CD4-positive, alpha-beta T cell treated with Interferon alpha-2 for 1 hour (primary cell): Measurements from ENCODE around the gene AAR2.
A peak's percentile ranks its signal among the peaks of the same experiment; 100 is the strongest.

ENCODE experiments used
- DNase-seq, 2 donors: peaks; one replicate each; pipeline ENCODE4 v3.0.0-alpha.2; 2020 to 2022

AAR2 gene

GRCh38 chr20:36262440-36262839 lies 26.2 kb downstream of the AAR2 start:
- DNase-seq = no peak

DNA sequence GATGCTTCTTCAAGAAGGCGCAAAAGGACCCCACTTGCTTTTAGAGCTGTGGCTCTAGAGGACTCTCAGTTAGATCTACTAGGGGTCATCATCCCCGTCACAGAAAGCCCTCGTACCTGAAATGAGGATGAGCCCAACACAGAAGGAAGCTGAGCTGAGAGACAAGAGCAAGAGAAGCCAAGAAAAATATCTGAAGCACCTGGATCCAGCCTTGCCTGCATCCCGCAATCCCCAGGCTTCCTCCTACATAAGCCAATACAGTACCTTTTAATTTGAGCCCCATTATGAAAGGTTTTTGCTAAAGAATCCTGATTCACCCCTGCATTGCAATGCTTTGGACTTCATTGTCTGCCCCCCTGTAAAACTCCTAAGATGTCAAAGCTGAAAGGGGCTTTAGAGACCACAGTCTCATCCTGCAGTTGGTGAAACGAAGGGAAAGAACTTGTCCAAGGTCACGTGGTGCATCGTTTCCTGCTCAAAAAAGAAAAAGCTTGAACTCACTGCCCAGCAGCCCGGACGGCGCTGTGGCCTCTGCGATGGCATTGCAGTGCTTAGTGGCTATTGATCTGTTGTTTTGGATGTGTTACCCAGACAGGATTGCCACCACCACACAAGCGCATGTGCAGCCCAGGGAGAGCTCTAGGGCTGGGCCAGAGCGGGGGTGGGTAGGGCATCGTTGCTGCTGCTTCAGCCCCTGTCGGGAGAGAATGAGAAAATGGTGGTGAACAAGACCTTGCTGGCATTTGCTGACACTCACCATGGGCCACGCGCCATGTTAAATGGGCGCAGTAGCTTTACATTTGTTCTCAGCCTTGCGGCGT lies 28.4 kb downstream of the AAR2 start:
- no peak for DNase-seq

DNA sequence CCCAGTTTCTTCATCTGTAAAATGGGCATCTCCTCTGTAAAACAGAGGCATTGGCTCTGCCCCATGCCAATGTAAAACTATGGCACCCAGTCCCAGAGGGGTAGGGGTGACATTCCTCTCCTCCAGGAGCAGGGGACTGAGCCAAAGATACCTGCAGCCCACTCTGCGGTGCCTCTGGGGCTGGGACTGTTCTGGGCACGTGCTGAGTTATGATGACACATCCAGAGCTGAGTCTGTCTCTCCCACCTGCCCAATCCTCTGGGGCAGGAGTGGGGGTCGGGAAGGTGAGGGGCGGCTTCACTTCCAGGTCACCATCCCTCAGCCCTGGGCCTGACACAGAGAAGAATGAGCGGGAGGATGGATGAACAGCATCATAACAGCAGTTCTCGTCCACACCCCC lies 29.9 kb downstream of the AAR2 start:
- no peak for DNase-seq

DNA sequence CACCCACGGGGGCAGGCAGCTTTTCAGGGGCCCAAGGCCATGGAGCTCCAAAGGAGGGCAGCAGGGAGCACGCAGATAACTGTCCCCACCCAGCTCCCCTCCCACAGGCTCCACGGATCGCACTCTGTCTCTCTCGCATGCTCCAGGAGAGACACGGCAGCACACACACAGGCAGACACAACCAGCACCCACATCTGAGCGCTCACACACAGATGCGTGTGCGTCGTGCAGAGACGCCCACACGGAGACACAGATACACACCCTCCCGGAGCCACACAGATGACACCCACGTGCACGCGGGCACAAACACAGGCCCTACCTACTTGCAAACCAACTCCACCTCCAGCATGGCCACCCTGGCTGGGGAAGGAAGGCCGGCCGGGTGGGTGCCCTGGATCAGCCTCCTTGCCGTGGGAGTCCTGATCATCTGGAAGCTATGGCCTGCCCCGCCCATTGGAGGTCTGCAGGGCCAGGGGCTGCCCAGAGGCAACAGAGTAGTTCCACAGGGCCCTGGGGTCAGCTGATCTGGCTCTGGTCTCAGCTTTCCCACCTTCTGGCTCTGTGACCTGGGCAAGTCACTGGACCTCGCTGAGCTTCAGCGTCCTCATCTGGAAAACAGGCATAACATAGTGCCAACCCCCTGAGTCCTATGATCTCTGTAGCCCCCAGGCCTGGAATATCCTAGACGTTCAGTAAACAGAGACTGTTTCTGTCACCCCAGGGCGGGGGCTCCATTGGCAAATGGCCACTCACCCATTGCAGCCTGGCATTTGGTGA lies 31.5 kb downstream of the AAR2 start:
- DNase-seq = no peak

GRCh38 chr20:36268440-36269342 lies 32.4 kb downstream of the AAR2 start:
- DNase-seq = no peak

DNA sequence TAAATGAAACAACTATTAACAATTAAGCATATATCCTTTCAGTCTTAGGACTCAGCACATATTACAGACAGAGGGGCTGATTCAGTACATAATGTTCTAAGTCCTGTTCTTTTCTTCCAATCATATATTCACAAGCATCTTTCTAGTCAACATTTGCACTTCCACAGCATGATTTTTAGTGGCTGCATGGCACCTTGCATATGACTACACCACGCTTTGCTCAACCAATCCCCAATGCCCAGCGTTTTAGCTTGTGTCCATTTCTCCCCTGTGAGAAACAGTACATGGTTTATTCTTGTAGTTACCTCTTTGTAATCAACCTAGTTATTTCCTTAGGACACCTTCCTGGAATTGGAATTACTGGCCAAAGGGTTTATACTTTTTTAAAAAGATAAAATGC lies 33.2 kb downstream of the AAR2 start:
- no peak for DNase-seq

DNA sequence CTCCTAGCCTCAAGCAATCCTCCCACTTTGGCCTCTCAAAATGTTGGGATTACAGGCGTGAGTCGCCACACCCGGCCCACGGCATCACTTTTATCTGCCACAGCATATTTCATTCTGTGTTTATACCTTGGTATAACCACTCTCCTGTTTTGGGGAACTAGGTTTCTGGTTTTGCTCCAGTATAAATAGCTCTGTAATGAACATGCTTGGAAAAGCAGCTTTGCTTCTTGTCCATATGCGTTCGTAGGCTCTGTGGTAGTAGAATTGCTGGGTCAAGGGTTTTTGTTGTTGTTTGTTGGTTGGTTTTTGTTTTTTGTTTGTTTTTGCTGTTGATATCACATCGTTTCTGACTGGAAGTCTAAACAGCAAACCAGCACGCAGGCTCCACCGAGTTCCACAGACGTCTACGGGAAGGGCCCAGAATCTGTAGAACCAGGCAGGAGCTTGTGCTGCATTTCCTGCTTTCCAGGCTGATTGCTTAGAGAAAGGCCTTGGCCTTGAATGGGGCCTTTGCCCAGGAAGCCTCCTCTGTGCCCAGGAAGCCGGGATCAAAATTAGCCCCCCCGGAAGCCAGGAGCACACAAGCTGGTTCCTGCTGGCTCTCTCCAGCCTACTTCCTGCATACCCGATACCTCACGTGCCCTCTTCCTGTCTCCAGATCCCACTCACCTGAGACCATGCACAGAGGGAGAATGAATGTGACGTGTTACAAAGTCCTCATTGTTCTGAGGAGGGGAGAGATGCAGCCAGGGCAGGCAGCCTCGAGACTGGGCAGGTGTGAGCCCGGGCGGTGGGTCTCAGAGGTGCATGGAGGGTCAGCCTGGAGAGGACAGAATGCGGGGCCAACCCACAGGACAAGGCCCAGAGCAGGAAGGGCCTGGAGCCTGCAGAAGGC lies 34.7 kb downstream of the AAR2 start:
- DNase-seq = no peak

GRCh38 chr20:36271639-36272546 lies 35.6 kb downstream of the AAR2 start:
- DNase-seq = no peak

GRCh38 chr20:36272547-36273220 lies 36.4 kb downstream of the AAR2 start:
- no peak for DNase-seq

DNA sequence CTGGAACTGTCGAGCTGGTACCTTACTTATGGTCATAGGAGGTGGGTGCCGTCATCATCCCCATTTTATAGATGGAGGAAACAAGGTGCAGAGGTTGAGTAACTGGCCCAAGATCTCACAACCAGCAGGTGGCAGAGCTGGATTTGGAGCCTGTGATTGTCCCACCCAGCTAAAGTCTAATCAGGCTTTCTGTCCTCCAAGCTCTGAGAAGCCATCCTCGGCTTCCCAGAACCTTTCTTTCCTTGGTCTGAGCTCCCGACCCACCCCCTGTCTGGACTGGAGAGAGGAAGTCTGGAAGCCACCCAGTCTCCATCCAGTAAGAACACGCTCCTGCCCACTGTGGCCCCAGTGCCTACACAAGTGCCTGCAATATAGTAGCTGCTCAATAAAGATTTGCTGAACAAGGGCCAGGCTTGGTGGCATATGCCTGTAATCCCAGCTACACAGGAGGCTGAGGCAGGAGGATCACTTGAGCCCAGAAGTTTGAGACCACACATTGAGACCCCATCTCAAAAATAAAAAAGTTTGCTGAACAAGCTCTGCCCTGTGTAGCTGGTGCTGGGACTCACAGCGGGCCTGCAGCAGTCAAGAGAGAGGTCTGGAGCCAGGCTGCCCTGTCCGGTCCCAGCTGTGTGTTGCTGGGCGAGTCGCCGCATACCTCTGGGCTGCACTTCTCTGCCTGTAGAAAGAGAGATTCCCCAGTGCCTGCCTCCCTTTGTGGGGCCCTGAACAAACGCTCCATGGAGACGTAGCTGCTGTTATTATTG lies 37.3 kb downstream of the AAR2 start:
- DNase-seq = peak in 1 of 2 donors; percentile 12

GRCh38 chr20:36274181-36274841 lies 38.0 kb downstream of the AAR2 start:
- DNase-seq = no peak

DNA sequence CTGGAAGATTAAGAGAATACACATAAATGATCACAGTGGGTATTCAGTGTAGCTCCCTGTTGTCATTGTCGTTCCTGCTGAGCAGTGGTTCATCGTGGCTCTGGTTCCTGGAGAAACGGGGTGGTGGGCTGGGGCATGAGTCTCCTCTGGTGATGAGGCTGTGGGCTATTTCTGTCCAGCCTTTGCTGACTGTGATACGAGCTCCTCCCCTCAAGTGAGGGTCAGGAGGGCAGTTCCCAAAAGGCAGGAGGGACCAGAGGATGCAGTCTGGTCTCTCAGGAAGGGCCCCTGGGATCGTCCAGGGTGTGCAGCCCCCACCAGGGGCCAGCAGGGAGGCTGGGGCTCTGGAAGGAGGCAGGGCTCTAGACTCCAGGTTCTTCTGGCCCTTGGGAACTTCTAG lies 38.7 kb downstream of the AAR2 start:
- DNase-seq = no peak

DNA sequence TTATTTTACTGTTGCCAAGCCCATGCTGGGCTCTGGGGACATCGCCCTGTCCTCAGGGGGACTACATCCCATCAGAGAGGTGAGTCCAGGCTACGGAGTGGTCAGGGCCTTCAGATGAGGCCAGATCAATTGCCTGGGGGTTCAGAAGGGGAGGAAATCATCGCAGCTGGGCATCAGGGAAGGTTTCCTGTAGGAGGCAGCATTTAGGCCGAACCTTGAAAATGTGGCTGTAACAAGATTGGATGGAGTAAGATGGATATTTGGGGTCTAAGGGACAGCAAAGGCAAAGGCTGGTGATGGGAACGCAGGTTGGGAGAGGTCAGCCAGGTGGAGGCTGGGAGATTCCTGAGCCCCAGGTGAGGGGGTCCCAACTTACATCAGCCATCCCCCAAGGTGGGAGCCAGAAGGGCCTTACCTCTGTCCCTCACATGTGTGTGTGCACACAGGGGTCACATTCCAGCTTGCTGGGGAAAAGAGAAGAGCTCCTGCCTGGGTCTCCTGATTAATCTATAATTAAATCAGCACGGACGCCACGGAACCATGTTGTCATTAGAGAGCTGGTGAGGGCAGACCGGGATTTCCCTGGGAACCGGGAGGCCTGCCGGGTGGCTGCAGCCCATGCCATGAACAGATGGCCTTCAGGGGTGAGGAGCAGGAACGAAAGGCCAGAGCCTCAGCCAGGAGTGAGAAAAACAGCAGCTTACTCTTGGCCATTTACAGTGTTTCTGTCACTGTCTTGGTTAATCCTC lies 39.3 kb downstream of the AAR2 start:
- no peak for DNase-seq

- no peak for DNase-seq
Observed at GRCh38 chr20:36277546-36277945, 41.3 kb downstream of the AAR2 start.

DNA sequence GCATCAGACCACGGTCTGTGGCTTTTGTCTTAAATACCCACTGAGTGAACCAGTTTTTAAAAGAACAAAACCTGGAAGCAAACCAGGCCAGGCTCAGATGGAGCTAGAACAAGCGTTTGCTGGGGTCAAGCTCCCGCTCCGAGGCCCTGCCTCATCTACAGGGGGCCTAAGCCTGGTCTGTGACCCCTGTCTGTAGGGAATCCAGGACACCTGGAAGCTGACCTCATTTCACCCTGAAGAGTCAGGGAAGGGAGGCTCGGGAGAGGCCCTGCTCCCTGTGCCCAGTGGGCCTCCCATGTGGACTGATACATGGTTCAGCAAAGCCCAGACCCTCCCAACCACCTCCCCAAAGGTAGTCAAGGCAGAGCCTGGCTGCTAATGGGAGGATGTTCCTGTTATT lies 43.1 kb downstream of the AAR2 start:
- no peak for DNase-seq

DNA sequence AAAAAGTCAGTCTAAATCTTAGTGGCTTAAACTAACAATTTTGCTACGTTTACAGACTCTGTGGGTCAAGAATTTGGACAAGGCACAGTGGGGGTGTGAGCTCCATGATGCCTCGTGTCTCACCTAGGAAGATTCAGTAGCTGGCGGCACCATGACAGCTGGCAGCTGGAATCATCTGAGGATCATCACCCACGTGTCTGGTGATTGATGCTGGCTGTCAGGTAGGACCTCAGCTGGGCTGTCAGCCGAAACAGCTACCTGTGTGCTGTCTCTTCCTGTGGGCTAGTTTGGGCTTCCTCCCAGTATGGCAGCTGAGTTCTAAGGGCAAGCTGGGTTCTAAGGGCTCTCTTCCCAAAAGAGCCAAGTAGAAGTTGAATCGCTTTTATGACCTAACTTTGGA lies 43.5 kb downstream of the AAR2 start:
- DNase-seq = no peak

GRCh38 chr20:36281785-36282380 lies 45.6 kb downstream of the AAR2 start:
- no peak for DNase-seq

DNA sequence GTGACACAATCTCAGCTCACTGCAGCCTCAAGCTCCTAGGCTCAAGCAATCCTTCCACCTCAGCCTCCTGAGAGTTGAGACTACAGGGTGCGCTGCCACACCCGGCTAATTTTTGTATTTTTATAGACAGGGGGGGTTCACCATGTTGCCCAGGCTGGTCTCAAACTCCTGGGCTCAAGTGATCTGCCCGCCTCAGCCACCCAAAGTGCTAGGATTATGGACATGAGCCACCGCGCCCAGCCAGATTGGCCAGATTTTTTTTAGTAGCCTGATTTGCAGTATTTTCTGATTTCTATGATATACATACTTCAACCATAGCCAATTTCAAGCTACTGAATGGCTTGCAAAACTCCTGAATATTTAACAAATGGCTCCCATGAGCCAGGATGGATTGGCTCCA lies 48.5 kb downstream of the AAR2 start:
- DNase-seq = no peak
